RWPE2 (cell line): ENCODE measurements around the gene TRIM26.
"Not testable (repeated sequence)": the region's sequence is repeated elsewhere in the genome, so short reads cannot be mapped to it uniquely, and the experiment has no call there.

Source experiments
- ATAC-seq: fragments of 200-7000 bp; cut with Tn5 transposase; 3 replicates; pipeline ENCODE4 v1.9.1; 2021; ENCODE audit warnings: low read depth
- DNase-seq: peaks from one replicate; pipeline ENCODE4 v3.0.0-alpha.2; 2020; ENCODE audit warnings: low spot score
- H3K27ac ChIP-seq: fragments of 450-650 bp; 2 replicates; pipeline ENCODE4 v1.5.1; 2017; ENCODE audit warnings: mild to moderate bottlenecking; ENCODE audit not compliant: poor library complexity, severe bottlenecking
- H3K27me3 ChIP-seq: fragments of 250-450 bp; sonication (Bioruptor Pico); 2 replicates; pipeline ENCODE4 v1.5.1; 2021; ENCODE audit warnings: mild to moderate bottlenecking, moderate library complexity; ENCODE audit not compliant: insufficient read depth, poor library complexity, severe bottlenecking
- H3K36me3 ChIP-seq: fragments of 250-450 bp; sonication (Bioruptor Pico); 2 replicates; pipeline ENCODE4 v1.5.1; 2020; ENCODE audit warnings: low read depth, mild to moderate bottlenecking, moderate library complexity
- H3K4me1 ChIP-seq: fragments of 250-450 bp; sonication (Bioruptor Pico); 2 replicates; pipeline ENCODE4 v1.5.1; 2021; ENCODE audit warnings: mild to moderate bottlenecking, moderate library complexity; ENCODE audit not compliant: insufficient read depth, poor library complexity, severe bottlenecking
- H3K4me3 ChIP-seq: fragments of 250-450 bp; sonication (Bioruptor Pico); 2 replicates; pipeline ENCODE4 v1.5.1; 2021; ENCODE audit warnings: mild to moderate bottlenecking, moderate library complexity; ENCODE audit not compliant: severe bottlenecking
- H3K9me3 ChIP-seq: fragments of 250-450 bp; sonication (Bioruptor Pico); 2 replicates; pipeline ENCODE4 v1.5.1; 2021; ENCODE audit warnings: mild to moderate bottlenecking, moderate library complexity; ENCODE audit not compliant: severe bottlenecking
- CTCF ChIP-seq: fragments of 450-650 bp; IDR thresholded peaks from one replicate; pipeline ENCODE4 v1.5.1; 2017; ENCODE audit warnings: mild to moderate bottlenecking, moderate library complexity; ENCODE audit not compliant: poor library complexity, severe bottlenecking

The TRIM26 gene

GRCh38 chr6:30145818-30146217, 67.4 kb downstream of the TRIM26 start:
- TF ChIP-seq CTCF: no peak
- no peak overlapping the region for H3K4me3 ChIP-seq
- no peaks in the 10 kb centered on the region for H3K9me3 ChIP-seq
- H3K27me3 ChIP-seq: no peaks in the 10 kb centered on the region
- ATAC-seq (no peak), DNase-seq (no peak)
- H3K36me3 ChIP-seq: no peaks in the 10 kb centered on the region
- H3K4me1 ChIP-seq: no peaks in the 10 kb centered on the region
- no peak overlapping the region for H3K27ac ChIP-seq

GRCh38 chr6:30144811-30145210, 68.4 kb downstream of the TRIM26 start:
- no peaks in the 10 kb centered on the region for H3K36me3 ChIP-seq
- H3K27me3 ChIP-seq: no peaks in the 10 kb centered on the region
- no peak overlapping the region for H3K4me3 ChIP-seq
- no peak for TF ChIP-seq CTCF
- H3K9me3 ChIP-seq: no peaks in the 10 kb centered on the region
- ATAC-seq (no peak), DNase-seq (no peak)
- H3K4me1 ChIP-seq: no peaks in the 10 kb centered on the region
- no peak overlapping the region for H3K27ac ChIP-seq

GRCh38 chr6:30143780-30144179, 69.4 kb downstream of the TRIM26 start:
- TF ChIP-seq CTCF: no peak

GRCh38 chr6:30142665-30143064, 70.5 kb downstream of the TRIM26 start:
- H3K36me3 ChIP-seq: no peaks in the 10 kb centered on the region
- ATAC-seq (no peak), DNase-seq (no peak)
- TF ChIP-seq CTCF: no peak
- H3K9me3 ChIP-seq: no peaks in the 10 kb centered on the region
- no peak overlapping the region for H3K27ac ChIP-seq
- H3K4me3 ChIP-seq: no peak overlapping the region
- H3K27me3 ChIP-seq: no peaks in the 10 kb centered on the region
- H3K4me1 ChIP-seq: no peaks in the 10 kb centered on the region

More at GRCh38 chr6:30143780-30144179, 69.4 kb downstream of the TRIM26 start:
- ATAC-seq: no peak
- no peaks in the 10 kb centered on the region for H3K9me3 ChIP-seq
- H3K4me3 ChIP-seq: no peak overlapping the region
- H3K4me1 ChIP-seq: no peaks in the 10 kb centered on the region
- no peaks in the 10 kb centered on the region for H3K27me3 ChIP-seq
- DNase-seq: no peak
- H3K36me3 ChIP-seq: no peaks in the 10 kb centered on the region
- no peak overlapping the region for H3K27ac ChIP-seq

GRCh38 chr6:30140240-30140639, 73.0 kb downstream of the TRIM26 start:
- H3K4me1 ChIP-seq, H3K27ac ChIP-seq, DNase-seq, H3K27me3 ChIP-seq, H3K4me3 ChIP-seq, H3K36me3 ChIP-seq, H3K9me3 ChIP-seq, ATAC-seq: not testable (repeated sequence)
